HepG2 (cell line): ENCODE results near the gene ATP8A1. TPM values are rescaled to one million over a fixed set of nuclear protein-coding genes. Genes with fewer than 3 reads are reported as not detected.

Experiments used
- ATAC-seq: fragments of 200-7000 bp; cut with Tn5 transposase; 3 replicates; pipeline ENCODE4 v1.9.1; 2020; ENCODE audit warnings: mild to moderate bottlenecking, moderate library complexity
- BruUV-seq: library from RNA; stranded (reverse); fragments of 400-500 nt; replicated peaks from 2 replicates; lab custom pipeline; 2021; lab: Mats Ljungman, UMichigan
- CTCF ChIA-PET: fragments of 300-600 bp; formaldehyde crosslinking; extraction: SDS; loops from one replicate; lab custom pipeline; 2021; ENCODE audit warnings: low total read pairs, inconsistent platforms, low intra/inter-chr PET ratio; lab: Yijun Ruan, JAX
- POLR2A ChIA-PET: fragments of 350-600 bp; sonication (Branson Sonifier 250); formaldehyde crosslinking; loops from one replicate; lab custom pipeline; 2020; ENCODE audit warnings: antibody characterized with exemption, inconsistent platforms; lab: Yijun Ruan, JAX
- DNase-seq: peaks from one replicate; pipeline ENCODE4 v3.0.0-alpha.2; 2015; ENCODE audit warnings: low spot score
- FAIRE-seq: peaks from 3 replicates; lab custom pipeline; 2011; peaks lifted over from hg19 to GRCh38; lab: Jason Lieb, UNC
- H2AFZ ChIP-seq: one replicate; pipeline ENCODE4 v1.6.1; 2011; ENCODE audit warnings: low read length, inconsistent platforms
- H3K27ac ChIP-seq: fragments of 300-600 bp; 3 replicates; pipeline ENCODE4 v1.8.0; 2011; ENCODE audit warnings: mixed run types, mild to moderate bottlenecking, mixed read lengths, low read length, inconsistent platforms; ENCODE audit not compliant: insufficient read depth; ENCODE audit errors: extremely low read length
- H3K27me3 ChIP-seq, 2 experiments: fragments of 200-600 bp in 1 of 2; 2 replicates in 1 of 2; 3 replicates in 1 of 2; pipeline versions ENCODE4 v1.6.0 to v1.8.0; 2011; ENCODE audit warnings: low read length in 2 of 2, mild to moderate bottlenecking in 2 of 2, moderate library complexity in 2 of 2, inconsistent platforms in 1 of 2; ENCODE audit not compliant: insufficient read depth in 2 of 2, control insufficient read depth in 1 of 2
- H3K36me3 ChIP-seq, 2 experiments: fragments of 200-600 bp in 1 of 2; replicated peaks in 1 of 2; 2 replicates in 1 of 2; 3 replicates in 1 of 2; pipeline versions ENCODE4 v1.5.1 to v1.8.0; 2011; ENCODE audit warnings: low read length in 2 of 2, inconsistent platforms in 1 of 2; ENCODE audit not compliant: insufficient read depth in 2 of 2, control insufficient read depth in 1 of 2
- H3K4me1 ChIP-seq: 2 replicates; pipeline ENCODE4 v1.5.1; 2012; ENCODE audit warnings: low read length, inconsistent platforms; ENCODE audit not compliant: insufficient read depth
- H3K4me2 ChIP-seq: 2 replicates; pipeline ENCODE4 v1.6.0; 2011; ENCODE audit warnings: low read depth, low read length, inconsistent platforms
- H3K4me3 ChIP-seq, 3 experiments: fragments of 200-600 bp in 1 of 3; sonication (generic), shearing (Covaris generic) in 1 of 3; replicated peaks in 1 of 3; 2 replicates each; pipeline ENCODE4 v1.5.1; 2011 to 2016; ENCODE audit warnings: low read length in 3 of 3, inconsistent platforms in 2 of 3, low read depth in 2 of 3, mild to moderate bottlenecking in 2 of 3, control low read depth in 1 of 3, mixed read lengths in 1 of 3; ENCODE audit not compliant: insufficient read depth in 1 of 3
- H3K79me2 ChIP-seq: one replicate; pipeline ENCODE4 v1.6.1; 2011; ENCODE audit warnings: low read length, inconsistent platforms; ENCODE audit not compliant: insufficient read depth
- H3K9ac ChIP-seq: 2 replicates; pipeline ENCODE4 v1.6.0; 2011; ENCODE audit warnings: mild to moderate bottlenecking, low read depth, low read length, inconsistent platforms; ENCODE audit not compliant: insufficient read depth
- H3K9me3 ChIP-seq: 2 replicates; pipeline ENCODE4 v1.5.1; 2012; ENCODE audit warnings: mild to moderate bottlenecking, low read length
- H4K20me1 ChIP-seq: 2 replicates; pipeline ENCODE4 v1.6.0; 2011; ENCODE audit warnings: inconsistent platforms, mild to moderate bottlenecking, low read length, moderate library complexity; ENCODE audit not compliant: insufficient read depth
- FOXC1 ChIP-seq: sonication (generic); formaldehyde crosslinking; IDR thresholded peaks from 2 replicates; pipeline ENCODE4 v1.8.0; 2022; ENCODE audit warnings: mild to moderate bottlenecking, missing genetic modification reagents, borderline replicate concordance
- JARID2 ChIP-seq: sonication (generic); formaldehyde crosslinking; IDR thresholded peaks from 2 replicates; pipeline ENCODE4 v1.8.1; 2023; ENCODE audit warnings: missing genetic modification reagents, inconsistent platforms; ENCODE audit not compliant: insufficient replicate concordance
- JUND ChIP-seq: sonication (generic); formaldehyde crosslinking; IDR thresholded peaks from 2 replicates; pipeline ENCODE4 v1.8.0; 2022; ENCODE audit warnings: mild to moderate bottlenecking, missing genetic modification reagents
- KLF6 ChIP-seq: IDR thresholded peaks from 2 replicates; pipeline ENCODE4 v1.8.0; 2016; ENCODE audit warnings: missing biosample characterization, missing genetic modification reagents
- MTF1 ChIP-seq: sonication (generic); formaldehyde crosslinking; IDR thresholded peaks from 2 replicates; pipeline ENCODE4 v1.5.0; 2020; ENCODE audit warnings: missing genetic modification reagents
- MXD3 ChIP-seq: IDR thresholded peaks from 2 replicates; pipeline ENCODE4 v1.6.1; 2016; ENCODE audit warnings: mild to moderate bottlenecking, missing biosample characterization, missing genetic modification reagents
- RAD21 ChIP-seq: fragments of 450-650 bp; formaldehyde crosslinking; IDR thresholded peaks from 2 replicates; pipeline ENCODE4 v1.5.0; 2020; ENCODE audit warnings: mild to moderate bottlenecking
- RBAK ChIP-seq: sonication (generic); formaldehyde crosslinking; IDR thresholded peaks from 2 replicates; pipeline ENCODE4 v1.5.1; 2020; ENCODE audit warnings: mild to moderate bottlenecking, missing genetic modification reagents
- RXRB ChIP-seq: IDR thresholded peaks from 2 replicates; pipeline ENCODE4 v1.6.1; 2016; ENCODE audit warnings: borderline replicate concordance, missing genetic modification reagents, missing compliant biosample characterization
- SRY ChIP-seq: sonication (generic); formaldehyde crosslinking; IDR thresholded peaks from 2 replicates; pipeline ENCODE4 v1.8.0; 2022; ENCODE audit warnings: mild to moderate bottlenecking, missing genetic modification reagents
- ZFP90 ChIP-seq: sonication (generic); formaldehyde crosslinking; IDR thresholded peaks from 2 replicates; pipeline ENCODE4 v1.8.0; 2022; ENCODE audit warnings: missing genetic modification reagents, mild to moderate bottlenecking, inconsistent platforms, borderline replicate concordance
- ZNF17 ChIP-seq: sonication (generic); formaldehyde crosslinking; IDR thresholded peaks from 2 replicates; pipeline ENCODE4 v1.5.0; 2020; ENCODE audit warnings: mild to moderate bottlenecking, missing genetic modification reagents
- ZNF672 ChIP-seq: sonication (generic); formaldehyde crosslinking; IDR thresholded peaks from 2 replicates; pipeline ENCODE4 v1.8.1; 2022; ENCODE audit warnings: missing genetic modification reagents
- ZNF792 ChIP-seq: IDR thresholded peaks from 2 replicates; pipeline ENCODE4 v1.6.1; 2016
- ZSCAN9 ChIP-seq: IDR thresholded peaks from 2 replicates; pipeline ENCODE4 v1.6.1; 2016; ENCODE audit warnings: borderline replicate concordance
- WGBS: methylation state at CpG from one replicate; pipeline ENCODE4 v1.1.6; 2017; ENCODE audit warnings: low lambda C conversion rate; 5-methylcytosine and 5-hydroxymethylcytosine counted together
- in situ Hi-C: cut with HindIII; loops from 2 replicates; pipeline ENCODE4 v1.10.0; 2017; ENCODE audit warnings: low pct_unique_long_range_greater_than_20kb; ENCODE audit not compliant: extremely low pct_ligation_motif_present
- intact Hi-C: fragments of 100-400 bp; cut with micrococcal nuclease; formaldehyde crosslinking; loops from one replicate; pipeline ENCODE4 v1.10.0; 2022; ENCODE audit not compliant: unreplicated experiment
- polyA plus RNA-seq, 8 experiments: library from polyadenylated mRNA; depleted of rRNA in 3 of 8; stranded (reverse) in 7 of 8; unstranded in 1 of 8; fragments of >200 nt; fragmentation: Illumina TruSeq in 4 of 8; extraction: Trizol in 4 of 8; gene quantifications; 2 replicates each; pipeline versions ENCODE4 v1.2.1 to v1.2.3, GENCODE V29; 2011 to 2016; ENCODE audit warnings: low read depth in 4 of 8, missing spikeins in 1 of 8, mixed read lengths in 1 of 8; ENCODE audit not compliant: insufficient read depth in 1 of 8
- total RNA-seq, 5 experiments: library from RNA; depleted of rRNA; stranded (reverse); fragments of >200 nt; fragmentation: Illumina TruSeq; extraction: Trizol; gene quantifications; 2 replicates each; pipeline ENCODE4 v1.2.3, GENCODE V29; 2016; ENCODE audit warnings: low read depth in 1 of 5

The ATP8A1 gene
- total and polyA plus RNA-seq, 2 of the 13 experiments (the other 11 are each of a cell fraction or from before 2014, with no cell fraction given): 1.7 to 6.2 TPM

GRCh38 chr4:42642101-42642797 is 14.7 kb downstream of the ATP8A1 start:
- Histone ChIP-seq H3K27me3 (no peaks in the 10 kb centered on the region), H4K20me1 (no peaks in the 10 kb centered on the region), H3K79me2 (no peaks in the 10 kb centered on the region), H3K27ac (no peak overlapping the region), H3K4me3 (no peak overlapping the region)
- no peak for FAIRE-seq
- in situ Hi-C loops: no loop called here
- ATAC-seq: no peak
- TF ChIP-seq RAD21 (CRISPR knock-in tag): no peak
- TF ChIP-seq MXD3 (CRISPR knock-in tag): no peak
- no peak for TF ChIP-seq FOXC1 (CRISPR knock-in tag)
- TF ChIP-seq KLF6 (CRISPR knock-in tag): no peak
- TF ChIP-seq ZNF672 (CRISPR knock-in tag): no peak
- no peak for TF ChIP-seq JUND (CRISPR knock-in tag)
- no peak for TF ChIP-seq RXRB (CRISPR knock-in tag)
- no peak for TF ChIP-seq ZNF17 (CRISPR knock-in tag)
- TF ChIP-seq, all 625 proteins: peak for 0
- CTCF ChIA-PET: no interaction called here
- no TSS peak for BruUV-seq
- no peak overlapping the region for H2AFZ ChIP-seq
- H3K36me3 ChIP-seq: no peaks in the 10 kb centered on the region
- H3K4me1 ChIP-seq: 0 out of 2 replicates have a peak, but pooled peaks cover 8% of the 10 kb centered on the region
- no peak overlapping the region for H3K4me2 ChIP-seq
- no peak overlapping the region for H3K9ac ChIP-seq
- POLR2A ChIA-PET: no interaction called here
- H3K9me3 ChIP-seq: no peaks in the 10 kb centered on the region
- WGBS: 65% methylated on average over 7 of the region's 7 CpGs
- DNase-seq: no peak
- intact Hi-C loops: no loop called here

- no peaks in the 10 kb centered on the region for H3K79me2 ChIP-seq
- intact Hi-C loops: no loop called here
- CTCF ChIA-PET: no interaction called here
- no peak overlapping the region for H3K4me3 ChIP-seq
- H4K20me1 ChIP-seq: no peaks in the 10 kb centered on the region
- no TSS peak for BruUV-seq
- no peak overlapping the region for H3K9ac ChIP-seq
- POLR2A ChIA-PET: no interaction called here
- no peak overlapping the region for H3K27ac ChIP-seq
- DNase-seq (no peak), FAIRE-seq (no peak), ATAC-seq (no peak)
- in situ Hi-C loops: no loop called here
- 13% methylated on average over 1 of the region's 1 CpG for WGBS
- no peaks in the 10 kb centered on the region for H3K9me3 ChIP-seq
- no peak for TF ChIP-seq ZSCAN9
- TF ChIP-seq SRY (CRISPR knock-in tag): no peak
- no peak for TF ChIP-seq ZNF792 (CRISPR knock-in tag)
- TF ChIP-seq MTF1 (CRISPR knock-in tag): no peak
- TF ChIP-seq ZFP90 (CRISPR knock-in tag): no peak
- no peak for TF ChIP-seq JARID2
- no peak for TF ChIP-seq RBAK (CRISPR knock-in tag)
- no peaks in the 10 kb centered on the region for H3K36me3 ChIP-seq
- 0 out of 2 replicates have a peak, but pooled peaks cover 8% of the 10 kb centered on the region for H3K4me1 ChIP-seq
- H3K27me3 ChIP-seq: no peaks in the 10 kb centered on the region
- H3K4me2 ChIP-seq: no peak overlapping the region
- no peak overlapping the region for H2AFZ ChIP-seq
Measured at GRCh38 chr4:42641656-42642055, 15.2 kb downstream of the ATP8A1 start.
